ENCODE results near the gene SLC13A3.

DNA sequence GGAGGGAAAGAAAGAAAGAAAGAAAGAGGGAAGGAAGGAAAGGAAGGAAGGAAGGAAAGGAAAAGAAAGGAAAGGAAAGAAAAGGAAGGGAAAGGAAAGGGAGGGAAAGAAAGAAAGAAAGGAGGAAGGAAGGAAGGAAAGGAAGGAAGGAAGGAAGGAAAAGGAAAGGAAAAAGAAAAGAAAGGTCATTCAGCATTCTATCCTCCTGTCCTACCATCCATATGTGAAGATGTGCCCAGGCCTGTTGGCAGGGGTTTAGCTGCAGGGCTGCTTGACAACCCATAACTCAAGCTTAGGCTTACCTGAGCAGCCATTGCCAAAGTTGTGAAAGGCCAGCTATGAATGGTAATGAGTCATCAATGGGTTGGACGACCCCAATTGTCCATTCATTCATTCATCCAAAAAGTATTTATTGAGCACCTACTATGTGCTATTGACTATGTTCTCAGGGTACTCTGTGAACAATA is 50.9 kb downstream of the SLC13A3 start:
- TF ChIP-seq, protein P1, sequence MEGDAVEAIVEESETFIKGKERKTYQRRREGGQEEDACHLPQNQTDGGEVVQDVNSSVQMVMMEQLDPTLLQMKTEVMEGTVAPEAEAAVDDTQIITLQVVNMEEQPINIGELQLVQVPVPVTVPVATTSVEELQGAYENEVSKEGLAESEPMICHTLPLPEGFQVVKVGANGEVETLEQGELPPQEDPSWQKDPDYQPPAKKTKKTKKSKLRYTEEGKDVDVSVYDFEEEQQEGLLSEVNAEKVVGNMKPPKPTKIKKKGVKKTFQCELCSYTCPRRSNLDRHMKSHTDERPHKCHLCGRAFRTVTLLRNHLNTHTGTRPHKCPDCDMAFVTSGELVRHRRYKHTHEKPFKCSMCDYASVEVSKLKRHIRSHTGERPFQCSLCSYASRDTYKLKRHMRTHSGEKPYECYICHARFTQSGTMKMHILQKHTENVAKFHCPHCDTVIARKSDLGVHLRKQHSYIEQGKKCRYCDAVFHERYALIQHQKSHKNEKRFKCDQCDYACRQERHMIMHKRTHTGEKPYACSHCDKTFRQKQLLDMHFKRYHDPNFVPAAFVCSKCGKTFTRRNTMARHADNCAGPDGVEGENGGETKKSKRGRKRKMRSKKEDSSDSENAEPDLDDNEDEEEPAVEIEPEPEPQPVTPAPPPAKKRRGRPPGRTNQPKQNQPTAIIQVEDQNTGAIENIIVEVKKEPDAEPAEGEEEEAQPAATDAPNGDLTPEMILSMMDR (IDR thresholded peaks at IDR 0.05): no peak
- no peak for TF ChIP-seq POLR2A (IDR thresholded peaks at IDR 0.05)
- no peak for TF ChIP-seq POLR2AphosphoS5 (IDR thresholded peaks at IDR 0.05)
